ENCODE results near the gene STAC3.

STAC3 gene

GRCh38 chr12:57235728-57236131 lies 15.3 kb downstream of the STAC3 start:
- no peak for DNase-seq

GRCh38 chr12:57235017-57235727 lies 15.8 kb downstream of the STAC3 start:
- DNase-seq: no peak

DNA sequence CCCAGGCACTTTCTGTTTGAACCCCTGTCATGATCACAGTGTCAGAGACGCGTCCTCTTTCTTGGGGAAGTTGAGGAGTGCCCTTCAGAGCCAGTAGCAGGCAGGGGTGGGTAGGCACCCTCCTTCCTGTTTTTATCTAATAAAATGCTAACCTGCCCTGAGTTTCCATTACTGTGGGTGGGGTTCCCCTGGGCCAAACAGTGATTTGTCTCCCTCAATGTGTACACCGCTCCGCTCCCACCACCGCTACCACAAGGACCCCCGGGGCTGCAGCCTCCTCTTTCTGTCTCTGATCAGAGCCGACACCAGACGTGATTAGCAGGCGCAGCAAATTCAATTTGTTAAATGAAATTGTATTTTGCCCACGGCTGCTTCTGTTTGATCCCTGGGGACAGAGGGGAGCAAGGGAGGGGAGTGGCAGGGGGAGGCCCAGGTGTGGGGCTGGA lies 16.4 kb downstream of the STAC3 start:
- no peak for DNase-seq

GRCh38 chr12:57234233-57234570 lies 16.8 kb downstream of the STAC3 start:
- no peak for DNase-seq

- DNase-seq: no peak
Measured at GRCh38 chr12:57233357-57234232, 17.4 kb downstream of the STAC3 start.

GRCh38 chr12:57232156-57232756 lies 18.7 kb downstream of the STAC3 start:
- no peak for DNase-seq

- DNase-seq: no peak
Measured at GRCh38 chr12:57231276-57232021, 19.5 kb downstream of the STAC3 start.

DNA sequence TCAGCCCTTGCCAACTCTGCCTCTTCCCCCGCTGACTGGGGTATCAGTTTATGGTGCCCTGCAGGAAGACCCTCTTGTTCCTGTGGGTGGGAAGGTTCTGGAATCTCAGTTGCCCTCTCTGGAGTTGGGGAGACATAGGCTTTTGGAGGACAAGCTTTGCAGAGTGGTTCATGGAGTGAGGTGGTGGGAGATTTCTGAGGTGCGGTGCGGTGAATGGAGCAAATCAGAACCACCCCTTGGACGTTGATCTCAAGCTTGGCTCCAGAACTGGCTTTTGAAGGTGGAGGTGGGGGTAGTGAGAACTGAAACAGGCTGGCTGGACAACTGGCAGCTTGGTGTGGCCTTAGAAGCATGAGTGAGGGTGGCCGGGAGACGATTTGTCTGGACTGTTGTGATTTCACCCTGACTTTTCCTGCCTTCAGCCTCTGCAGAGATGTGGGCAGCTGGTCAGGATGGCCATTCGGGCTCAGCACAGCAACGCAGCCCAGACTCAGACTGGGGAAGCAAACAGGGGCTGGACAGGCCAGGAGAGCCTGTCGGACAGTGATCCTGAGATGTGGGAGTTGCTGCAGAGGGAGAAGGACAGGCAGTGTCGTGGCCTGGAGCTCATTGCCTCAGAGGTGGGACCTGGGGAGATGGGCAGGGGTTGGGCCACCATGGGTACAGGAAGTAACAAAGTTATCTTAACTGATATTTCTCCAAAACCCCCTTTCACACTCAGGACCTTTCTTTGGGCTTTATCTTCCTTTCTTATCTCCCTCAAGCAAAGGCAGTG lies 20.4 kb downstream of the STAC3 start:
- no peak for DNase-seq

DNA sequence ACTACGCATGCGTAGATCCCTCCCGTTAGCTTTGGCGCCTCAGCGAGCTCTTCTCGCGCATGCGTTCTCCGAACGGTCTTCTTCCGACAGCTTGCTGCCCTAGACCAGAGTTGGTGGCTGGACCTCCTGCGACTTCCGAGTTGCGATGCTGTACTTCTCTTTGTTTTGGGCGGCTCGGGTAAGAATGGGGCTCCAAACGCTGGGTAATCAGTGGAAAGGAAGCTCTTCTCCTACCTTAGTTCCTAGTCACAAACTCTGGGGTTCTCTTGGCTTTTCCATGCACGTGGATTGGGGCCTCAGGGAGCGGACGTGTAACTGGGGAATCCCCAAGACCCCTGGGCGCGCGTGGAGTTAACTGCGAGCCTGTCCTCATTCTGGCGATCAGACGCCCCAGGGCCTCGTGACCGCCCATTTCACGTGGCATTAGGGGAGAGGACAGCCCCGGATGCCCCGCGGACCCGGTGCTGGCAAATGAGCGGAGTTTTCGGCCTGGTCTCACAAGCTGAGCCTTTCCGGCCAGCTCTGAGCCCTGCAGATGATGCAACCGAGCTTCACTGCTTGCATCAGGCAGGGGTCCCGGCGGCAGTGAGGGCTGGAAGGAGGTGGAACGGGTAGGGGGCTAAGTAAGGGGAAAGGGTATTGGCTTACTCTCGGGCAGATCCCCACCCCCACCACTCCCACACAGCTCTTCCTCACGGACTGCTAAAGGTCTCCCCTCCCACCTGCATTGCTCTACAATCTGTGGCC lies 21.2 kb downstream of the STAC3 start, which contains the start of gene SHMT2:
Gene SHMT2, plus strand, starts transcription at position 78 of the 747 bp plus-strand sequence. Its CDS starts 68 bp downstream, at position 146.
- peak; percentile 86 for DNase-seq

DNA sequence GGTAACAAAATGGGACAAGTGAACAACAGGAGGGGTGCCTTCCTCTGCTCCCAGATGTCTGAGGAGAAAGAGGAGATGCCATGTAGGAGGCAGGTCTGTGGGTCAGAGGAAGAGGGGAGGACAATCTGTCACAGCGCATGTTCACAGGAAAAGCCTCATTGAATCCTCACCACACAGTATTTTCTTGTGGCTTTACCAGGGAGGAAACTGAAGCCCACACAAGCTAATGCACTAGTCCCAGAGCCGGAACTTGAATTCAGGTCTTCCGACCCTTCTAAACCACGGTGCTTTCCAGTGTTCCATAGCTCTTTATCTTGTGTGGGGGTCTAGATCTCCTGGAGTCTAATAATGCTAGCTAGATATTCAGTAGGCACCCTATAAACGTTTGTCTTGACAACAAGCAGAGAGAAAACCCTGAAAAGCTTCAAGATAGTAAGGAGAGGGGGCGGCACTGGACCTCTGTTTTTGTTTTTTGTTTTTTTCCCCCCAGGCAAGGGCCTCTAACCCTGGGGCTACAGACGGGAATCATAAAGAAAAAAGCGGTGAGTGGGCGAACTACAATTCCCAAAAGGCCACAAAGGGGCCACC lies 21.8 kb downstream of the STAC3 start:
- DNase-seq: no peak

- DNase-seq: no peak
Measured at GRCh38 chr12:57227315-57228115, 23.5 kb downstream of the STAC3 start.

GRCh38 chr12:57226588-57227314 lies 24.2 kb downstream of the STAC3 start:
- no peak for DNase-seq

DNA sequence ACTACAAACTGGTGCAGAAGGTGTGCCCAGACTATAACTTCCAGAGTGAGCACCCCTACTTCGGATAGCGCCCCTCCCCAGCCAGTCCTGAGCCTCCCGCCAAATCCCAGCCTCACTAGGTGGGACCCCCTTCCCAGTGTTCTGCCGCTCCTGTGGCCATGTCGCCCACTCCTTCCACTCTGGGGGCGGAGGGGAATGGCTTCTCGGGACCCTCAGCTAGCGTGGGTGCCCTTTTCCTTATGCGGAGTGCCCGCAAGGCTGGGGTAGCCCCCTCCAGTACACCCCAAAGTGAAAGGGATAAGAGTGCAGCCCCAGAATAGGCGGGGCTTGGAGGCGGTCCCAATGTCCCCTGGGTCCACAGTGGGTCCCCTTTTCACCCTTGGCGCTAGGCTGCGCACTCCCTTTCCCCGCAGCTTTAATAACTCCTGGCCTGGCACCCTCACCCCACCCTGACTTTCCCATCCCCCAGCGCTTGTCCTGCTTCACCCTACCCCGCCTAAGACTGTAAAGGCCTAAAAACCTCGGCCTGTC lies 25.2 kb downstream of the STAC3 start:
- DNase-seq: no peak

DNA sequence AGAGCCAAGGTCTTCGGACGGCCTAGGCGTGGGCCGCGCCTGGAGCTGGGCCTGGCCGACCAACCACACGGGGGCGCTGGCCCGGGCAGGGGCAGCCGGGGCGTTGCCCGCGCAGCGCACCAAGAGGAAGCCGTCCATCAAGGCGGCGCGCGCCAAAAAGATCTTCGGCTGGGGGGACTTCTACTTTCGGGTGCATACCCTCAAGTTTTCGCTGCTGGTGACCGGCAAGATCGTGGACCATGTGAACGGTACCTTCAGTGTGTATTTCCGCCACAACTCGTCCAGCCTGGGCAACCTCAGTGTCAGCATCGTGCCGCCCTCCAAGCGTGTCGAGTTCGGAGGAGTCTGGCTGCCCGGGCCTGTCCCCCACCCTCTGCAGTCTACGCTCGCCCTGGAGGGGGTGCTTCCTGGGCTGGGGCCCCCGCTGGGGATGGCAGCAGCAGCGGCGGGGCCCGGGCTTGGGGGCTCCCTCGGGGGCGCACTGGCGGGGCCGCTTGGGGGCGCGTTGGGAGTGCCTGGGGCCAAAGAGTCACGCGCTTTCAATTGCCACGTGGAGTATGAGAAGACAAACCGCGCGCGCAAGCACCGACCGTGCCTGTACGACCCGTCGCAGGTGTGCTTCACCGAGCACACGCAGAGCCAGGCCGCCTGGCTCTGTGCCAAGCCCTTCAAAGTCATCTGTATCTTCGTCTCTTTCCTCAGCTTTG lies 25.9 kb downstream of the STAC3 start:
- peak; percentile 10 for DNase-seq

DNA sequence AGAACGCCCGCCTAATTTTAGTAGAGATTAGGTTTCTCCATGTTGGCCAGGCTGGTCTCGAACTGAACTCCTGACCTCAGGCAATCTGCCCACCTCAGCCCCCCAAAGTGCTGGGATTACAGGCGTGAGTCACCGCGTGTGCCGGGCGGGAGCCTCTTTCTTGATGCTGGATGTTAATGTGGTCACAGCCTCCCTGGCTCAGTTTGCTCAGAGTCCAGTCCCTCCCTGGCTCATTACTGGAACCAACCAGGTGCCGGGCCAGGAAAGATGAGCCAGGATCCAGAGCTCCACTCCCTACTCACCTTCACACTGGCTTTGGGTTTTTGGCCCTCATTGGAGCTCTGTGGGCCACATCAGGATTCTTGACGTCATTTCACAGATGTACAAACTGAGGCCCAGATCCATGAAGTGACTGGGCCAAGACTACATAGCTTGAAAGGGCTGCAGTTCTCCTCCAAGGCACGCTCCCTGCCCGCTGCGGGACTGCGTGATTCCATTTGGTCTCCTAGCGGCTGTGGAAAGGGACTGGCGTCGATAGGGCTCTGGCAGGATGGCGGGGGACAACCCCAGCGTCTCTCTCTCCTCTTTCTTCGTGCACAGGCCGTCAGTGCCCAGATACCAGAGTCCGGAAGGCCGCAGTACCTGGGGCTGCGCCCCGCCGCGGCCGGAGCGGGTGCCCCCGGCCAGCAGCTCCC lies 26.6 kb downstream of the STAC3 start:
- DNase-seq: no peak

DNA sequence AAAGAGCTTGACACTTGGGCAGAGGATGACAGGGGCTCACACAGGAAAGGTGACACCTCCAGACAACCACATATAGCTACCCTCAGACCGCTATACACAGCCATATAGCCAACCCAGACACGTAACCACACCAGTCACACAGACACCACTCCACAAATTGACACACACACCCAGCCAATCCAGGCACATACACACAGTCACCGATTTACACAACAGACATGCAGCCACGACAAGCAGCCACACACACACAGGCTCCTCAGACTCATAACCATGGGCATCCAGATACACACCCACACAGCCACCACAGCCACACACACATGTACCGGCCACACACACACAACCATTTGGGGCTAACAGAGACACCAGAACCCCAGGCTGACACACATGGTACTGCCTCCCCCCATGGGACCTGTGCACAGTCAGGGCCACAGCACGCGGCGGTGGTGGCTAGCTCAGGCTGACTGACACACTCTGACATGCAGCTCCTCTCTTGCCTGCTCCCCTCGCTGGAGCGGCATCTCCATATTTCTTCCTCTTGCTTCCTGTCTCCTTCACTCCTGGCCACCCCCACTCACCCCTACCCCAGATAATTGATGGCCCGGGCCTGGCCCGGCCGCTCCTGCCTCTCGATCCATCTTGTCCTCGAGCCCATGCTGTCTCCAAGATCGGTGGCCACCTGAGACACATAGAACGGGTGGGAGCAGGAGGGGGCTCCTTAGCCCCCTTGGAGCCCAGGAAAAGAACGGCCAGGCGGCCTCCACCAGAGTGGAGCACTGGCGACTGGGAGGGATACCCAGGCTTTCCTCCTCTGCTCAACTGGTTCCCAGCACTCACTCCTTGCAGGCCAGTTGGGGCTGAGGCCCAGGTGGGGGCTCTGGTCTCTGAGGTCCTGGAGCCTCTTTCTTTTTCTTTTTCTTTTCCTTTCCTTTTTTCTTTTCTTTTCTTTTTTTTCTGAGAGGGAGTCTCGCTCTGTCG lies 27.5 kb downstream of the STAC3 start:
- DNase-seq: no peak

Data from NCI-H1105 treated with DMSO at 0.1 percent for 48 hours (cell line).